GM21360 (cell line): Measurements from ENCODE around the gene SAA1.

ENCODE experiments used
- ATAC-seq: cut with Tn5 transposase; IDR thresholded peaks from one replicate; pipeline ENCODE4 v1.9.1; 2021; ENCODE audit warnings: mild to moderate bottlenecking, moderate library complexity; ENCODE audit not compliant: unreplicated experiment

SAA1 gene

GRCh38 chr11:18308242-18308641 lies 42.2 kb downstream of the SAA1 start:
- ATAC-seq, result no peak

- ATAC-seq, result no peak
These were observed 43.6 kb downstream of the SAA1 start for GRCh38 chr11:18309691-18310090.

- ATAC-seq, result peak; percentile 53
These were observed 44.8 kb downstream of the SAA1 start for GRCh38 chr11:18310800-18311340.

- no peak for ATAC-seq
These were observed 45.9 kb downstream of the SAA1 start for GRCh38 chr11:18312012-18312411.

GRCh38 chr11:18312663-18313420 lies 46.8 kb downstream of the SAA1 start:
- no peak for ATAC-seq

GRCh38 chr11:18313965-18314763 lies 48.1 kb downstream of the SAA1 start:
- ATAC-seq, result no peak

- ATAC-seq, result no peak
These were observed 48.9 kb downstream of the SAA1 start for GRCh38 chr11:18314784-18315523.

GRCh38 chr11:18315893-18316292 lies 49.8 kb downstream of the SAA1 start:
- no peak for ATAC-seq

- no peak for ATAC-seq
These were observed 51.5 kb downstream of the SAA1 start for GRCh38 chr11:18317551-18317950.
